ENCODE data around the gene PRAMEF18.
"Not testable (repeated sequence)": the region's sequence is repeated elsewhere in the genome, so short reads cannot be mapped to it uniquely, and the experiment has no call there.

Gene PRAMEF18

DNA sequence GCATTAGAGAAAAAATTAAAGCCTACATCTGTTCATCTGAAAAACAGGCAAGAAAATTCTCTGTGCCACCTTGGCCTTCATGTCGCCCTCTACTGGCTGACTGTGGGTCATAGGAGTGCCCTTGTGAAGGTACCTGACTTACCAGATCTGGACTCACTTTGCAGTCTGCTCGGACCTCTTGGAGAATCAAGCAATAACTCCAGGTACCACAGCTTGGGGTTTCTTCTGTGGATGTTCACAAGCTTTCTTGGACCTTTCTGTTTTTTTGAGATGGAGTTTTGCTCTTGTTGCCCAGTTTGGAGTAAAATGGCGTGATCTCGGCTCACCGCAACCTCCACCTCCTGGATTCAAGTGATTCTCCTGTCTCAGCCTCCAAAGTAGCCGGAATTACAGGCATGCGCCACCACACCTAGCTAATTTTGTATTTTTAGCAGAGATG is 2.4 kb upstream of the PRAMEF18 start:
- TF ChIP-seq, protein P1, sequence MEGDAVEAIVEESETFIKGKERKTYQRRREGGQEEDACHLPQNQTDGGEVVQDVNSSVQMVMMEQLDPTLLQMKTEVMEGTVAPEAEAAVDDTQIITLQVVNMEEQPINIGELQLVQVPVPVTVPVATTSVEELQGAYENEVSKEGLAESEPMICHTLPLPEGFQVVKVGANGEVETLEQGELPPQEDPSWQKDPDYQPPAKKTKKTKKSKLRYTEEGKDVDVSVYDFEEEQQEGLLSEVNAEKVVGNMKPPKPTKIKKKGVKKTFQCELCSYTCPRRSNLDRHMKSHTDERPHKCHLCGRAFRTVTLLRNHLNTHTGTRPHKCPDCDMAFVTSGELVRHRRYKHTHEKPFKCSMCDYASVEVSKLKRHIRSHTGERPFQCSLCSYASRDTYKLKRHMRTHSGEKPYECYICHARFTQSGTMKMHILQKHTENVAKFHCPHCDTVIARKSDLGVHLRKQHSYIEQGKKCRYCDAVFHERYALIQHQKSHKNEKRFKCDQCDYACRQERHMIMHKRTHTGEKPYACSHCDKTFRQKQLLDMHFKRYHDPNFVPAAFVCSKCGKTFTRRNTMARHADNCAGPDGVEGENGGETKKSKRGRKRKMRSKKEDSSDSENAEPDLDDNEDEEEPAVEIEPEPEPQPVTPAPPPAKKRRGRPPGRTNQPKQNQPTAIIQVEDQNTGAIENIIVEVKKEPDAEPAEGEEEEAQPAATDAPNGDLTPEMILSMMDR (conservative IDR thresholded peaks at IDR 0.05; ENCODE audit: low read depth, low read length) = no peak
- H3K4me3 ChIP-seq (ENCODE audit: low read depth, low read length) = no peak overlapping the region
- no peak for DNase-seq (ENCODE audit: low read depth)

DNA sequence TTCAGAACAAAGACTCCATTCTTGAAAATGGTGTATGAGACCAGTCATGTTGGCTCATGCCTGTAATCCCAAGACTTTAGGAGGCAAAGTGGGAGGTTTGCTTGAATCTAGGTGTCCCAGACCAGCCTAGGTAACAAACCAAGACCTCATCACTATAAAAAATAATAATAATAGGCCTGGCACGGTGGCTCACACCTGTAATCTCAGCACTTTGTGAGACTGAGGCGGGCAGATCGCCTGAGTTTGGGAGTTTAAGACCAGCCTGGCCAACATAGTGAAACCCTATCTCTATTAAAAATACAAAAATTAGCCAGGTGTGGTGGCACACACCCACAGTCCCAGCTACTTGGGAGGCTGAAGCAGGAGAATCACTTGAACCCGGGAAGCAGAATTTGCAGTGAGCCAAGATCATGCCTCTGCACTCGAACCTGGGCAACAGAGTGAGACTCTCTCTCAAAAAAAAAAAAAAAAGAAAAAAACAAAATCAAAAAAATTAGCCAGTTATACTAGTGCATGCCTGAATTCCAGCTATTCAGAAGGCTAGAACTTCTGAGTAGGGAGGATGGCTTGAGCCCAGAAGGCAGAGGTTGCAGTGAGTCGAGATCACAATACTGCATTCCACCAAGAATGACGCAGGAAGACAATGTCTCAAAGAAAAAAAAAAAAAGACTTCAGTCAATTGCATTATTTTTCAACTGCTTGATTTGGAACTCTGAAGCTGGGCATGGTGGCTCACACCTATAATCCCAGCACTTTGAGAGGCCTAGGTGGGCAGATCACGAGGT is 1.5 kb upstream of the PRAMEF18 start:
- DNase-seq (ENCODE audit: low read depth); H3K4me3 ChIP-seq (ENCODE audit: low read depth, low read length): not testable (repeated sequence)

- no peak for DNase-seq (ENCODE audit: low read depth)
- TF ChIP-seq, protein P1 (conservative IDR thresholded peaks at IDR 0.05; ENCODE audit: low read depth, low read length) = no peak
- H3K4me3 ChIP-seq (ENCODE audit: low read depth, low read length) = no peak overlapping the region
Observed at GRCh38 chr1:13224480-13225060, 1.4 kb downstream of the PRAMEF18 start.

DNA sequence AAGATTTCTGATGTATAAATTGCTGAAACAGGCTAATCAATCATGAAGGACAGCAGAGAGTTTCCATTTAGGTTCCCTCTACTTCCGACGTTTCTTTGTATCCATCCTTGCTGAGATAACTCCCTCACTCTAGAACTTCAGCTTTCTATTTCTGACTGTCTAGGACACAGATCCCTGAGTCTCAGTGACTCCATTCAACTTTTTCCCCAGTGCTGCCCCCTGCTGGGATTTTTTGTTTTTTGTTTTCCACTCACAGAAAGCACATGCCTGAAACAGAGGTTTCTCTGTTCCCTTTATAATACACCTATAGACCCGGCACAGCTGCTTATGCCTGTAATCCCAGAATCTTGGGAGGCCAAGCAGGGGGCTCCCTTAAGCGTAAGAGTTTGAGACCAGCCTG is 3.2 kb downstream of the PRAMEF18 start:
- not testable (repeated sequence) for DNase-seq (ENCODE audit: low read depth); H3K4me3 ChIP-seq (ENCODE audit: low read depth, low read length)

- DNase-seq (ENCODE audit: low read depth) = not testable (repeated sequence)
Observed at GRCh38 chr1:13219203-13219602, 6.8 kb downstream of the PRAMEF18 start.

DNA sequence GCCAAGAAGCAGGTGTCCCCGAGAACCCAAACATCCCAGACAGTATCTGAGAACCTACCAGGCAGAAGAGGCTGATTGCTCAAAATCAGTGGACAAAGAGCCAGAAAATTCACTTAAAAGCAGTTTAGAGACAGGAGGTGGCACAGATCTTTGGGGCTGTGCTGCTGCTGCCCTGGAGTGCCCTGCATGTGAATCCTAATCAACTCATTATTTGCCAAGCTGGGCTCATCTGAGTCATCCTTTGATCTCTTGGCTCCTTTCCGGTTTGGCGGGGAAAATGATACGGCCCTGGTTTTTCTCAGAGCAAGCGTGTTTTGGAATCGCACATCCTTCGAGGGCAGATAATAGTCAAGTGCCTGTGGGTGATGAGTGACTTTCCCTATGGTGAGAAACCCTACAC is 9.3 kb downstream of the PRAMEF18 start:
- DNase-seq (ENCODE audit: low read depth); H3K4me3 ChIP-seq (ENCODE audit: low read depth, low read length): not testable (repeated sequence)

More at GRCh38 chr1:13219203-13219602, 6.8 kb downstream of the PRAMEF18 start:
- not testable (repeated sequence) for H3K4me3 ChIP-seq (ENCODE audit: low read depth, low read length)

DNA sequence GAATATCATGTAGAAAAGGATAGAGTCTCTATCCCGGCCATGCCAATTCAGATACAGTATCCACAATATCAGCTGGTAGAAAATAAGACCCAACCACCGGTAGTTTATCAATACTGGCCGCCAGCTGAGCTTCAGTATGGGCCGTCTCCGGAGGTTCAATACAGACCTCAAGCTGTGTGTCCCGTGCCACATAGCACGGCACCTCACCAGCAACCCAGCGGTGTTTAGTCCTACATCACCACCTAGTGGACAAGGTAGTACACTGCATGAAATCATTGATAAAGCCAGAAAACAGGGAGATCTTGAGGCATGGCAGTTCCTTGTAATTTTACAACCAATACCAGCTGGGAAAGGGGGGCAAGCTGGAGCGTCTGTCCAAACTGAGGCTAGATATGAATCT is 17.2 kb downstream of the PRAMEF18 start:
- not testable (repeated sequence) for DNase-seq (ENCODE audit: low read depth); H3K4me3 ChIP-seq (ENCODE audit: low read depth, low read length)

DNA sequence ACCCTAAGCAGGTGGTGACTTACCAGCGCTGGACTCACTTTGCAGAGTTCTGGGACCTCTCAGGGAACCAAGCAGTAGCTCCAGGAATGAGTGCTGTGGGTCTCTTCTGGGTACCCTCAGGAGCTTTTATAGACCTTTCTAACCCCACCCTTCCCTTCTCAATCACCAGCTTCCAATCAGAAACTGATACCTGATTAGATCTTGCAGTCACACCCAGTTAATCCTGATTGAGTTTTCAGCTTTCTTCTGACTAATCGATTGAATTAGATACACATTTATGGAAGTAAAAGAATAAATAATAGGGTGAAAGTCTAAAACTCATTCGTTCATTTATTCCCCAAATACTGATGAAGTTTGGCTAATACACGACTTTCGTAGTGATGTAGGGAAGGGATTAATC is 24.6 kb downstream of the PRAMEF18 start, which contains the start of gene PRAMEF13:
Gene PRAMEF13, minus strand, starts transcription at position 101 of the 400 bp plus-strand sequence. CDS start 1,820 bp downstream, outside the sequence.
- not testable (repeated sequence) for DNase-seq (ENCODE audit: low read depth); H3K4me3 ChIP-seq (ENCODE audit: low read depth, low read length)

Data from choroid plexus epithelial cell (primary cell).